GM10266 (cell line): ENCODE measurements around the gene HS6ST1.

ENCODE experiments used
- DNase-seq: peaks from one replicate; pipeline ENCODE4 v3.0.0; 2012; ENCODE audit errors: extremely low spot score
- CTCF ChIP-seq: IDR thresholded peaks from 2 replicates; pipeline ENCODE4 v1.5.1; 2012; ENCODE audit warnings: mild to moderate bottlenecking, low read depth; ENCODE audit not compliant: control insufficient read depth, insufficient read depth; ENCODE audit errors: missing control alignments

HS6ST1 gene

DNA sequence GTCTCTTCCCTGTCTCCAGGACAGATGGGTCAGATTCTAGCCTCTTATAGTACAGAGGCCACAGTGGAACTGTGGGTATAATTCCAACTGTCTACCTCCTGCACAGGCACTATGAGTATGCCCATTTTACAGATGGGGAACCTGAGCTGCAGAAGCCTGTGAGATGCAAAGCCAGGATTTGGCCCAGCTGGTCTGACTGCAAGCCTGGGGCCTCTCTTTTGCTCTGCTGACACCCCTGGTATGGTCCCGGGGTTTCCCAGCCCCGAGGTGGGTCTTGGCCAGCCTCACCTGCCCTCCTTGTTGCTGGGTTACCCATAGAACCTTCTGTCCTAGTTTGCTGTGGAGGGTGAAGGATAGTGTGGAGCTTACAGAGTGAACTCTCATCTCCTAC is 9.8 kb downstream of the HS6ST1 start:
- no peak for TF ChIP-seq CTCF
- no peak for DNase-seq

DNA sequence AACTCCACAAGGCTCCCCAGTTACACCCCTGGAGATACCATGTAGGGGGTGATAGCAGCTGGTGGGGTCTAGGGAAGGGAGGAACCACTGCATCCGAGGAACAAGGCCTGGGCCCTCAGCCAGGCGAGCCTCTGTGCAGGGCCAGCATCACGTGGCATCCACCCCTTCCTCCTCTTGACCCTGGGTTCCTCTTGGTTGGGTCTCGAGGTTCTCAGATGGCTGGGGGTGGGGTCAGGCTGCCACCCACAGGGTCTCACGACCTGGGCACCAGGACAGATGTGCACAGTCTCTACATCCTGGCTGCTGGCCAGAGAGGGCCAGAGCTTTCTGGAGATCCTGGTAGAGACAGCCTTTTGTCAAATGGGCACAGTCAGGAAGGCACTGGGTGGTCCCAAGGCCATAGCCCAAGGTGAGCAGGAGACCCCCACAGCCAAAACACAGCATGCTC is 10.4 kb downstream of the HS6ST1 start:
- DNase-seq, result no peak
- TF ChIP-seq CTCF, result no peak

DNA sequence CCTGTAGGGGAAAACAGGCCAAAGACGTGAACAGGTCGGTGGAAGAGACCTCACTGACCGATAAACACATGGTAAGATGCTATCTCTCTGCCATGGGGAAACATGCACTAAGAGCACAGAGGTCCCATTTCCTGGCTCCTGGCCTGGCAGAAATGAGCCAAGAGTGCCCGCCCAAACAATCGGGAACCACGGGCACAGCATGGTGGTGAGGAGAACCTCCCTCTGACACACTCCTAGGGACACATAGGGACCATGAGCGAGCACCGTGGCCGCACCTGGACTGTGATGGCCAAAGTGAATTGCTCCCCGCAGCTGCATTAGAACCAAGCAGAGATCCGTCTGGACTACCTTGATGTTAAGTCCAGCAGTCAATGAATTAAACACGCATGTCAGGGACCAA is 11.1 kb downstream of the HS6ST1 start:
- no peak for TF ChIP-seq CTCF
- DNase-seq, result no peak

- DNase-seq, result no peak
- no peak for TF ChIP-seq CTCF
Measured at GRCh38 chr2:128306931-128307460, 11.7 kb downstream of the HS6ST1 start.

- TF ChIP-seq CTCF, result no peak
- no peak for DNase-seq
Measured at GRCh38 chr2:128306081-128306930, 12.4 kb downstream of the HS6ST1 start.

- no peak for TF ChIP-seq CTCF
- no peak for DNase-seq
Measured at GRCh38 chr2:128305555-128306080, 13.1 kb downstream of the HS6ST1 start.
